ENCODE results near the gene KRTAP27-1. TPM values are rescaled to one million over a fixed set of nuclear protein-coding genes. Genes with fewer than 3 reads are reported as not detected.

KRTAP27-1 gene
- total and polyA plus RNA-seq, 8 donors, result not detected

DNA sequence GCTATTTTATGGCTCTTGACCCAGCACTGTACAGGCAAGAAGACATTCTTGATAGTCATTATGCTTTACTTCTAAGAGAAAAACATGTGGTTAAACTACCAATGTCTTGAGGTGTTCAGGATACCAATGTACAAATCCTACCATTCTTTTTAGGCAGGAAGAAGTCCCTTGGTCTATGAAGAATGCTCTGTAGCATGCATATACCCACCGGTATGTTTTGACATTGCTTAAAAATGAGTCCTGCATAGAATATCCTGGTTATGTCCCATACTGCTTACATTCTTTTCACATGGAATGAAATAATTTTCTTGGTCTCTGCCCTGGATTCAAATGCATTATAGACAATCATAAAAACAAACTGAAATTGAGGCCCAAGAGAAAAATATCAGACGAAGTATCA is 4.8 kb downstream of the KRTAP27-1 start:
- ATAC-seq (no peak), DNase-seq (no peak)
- Histone ChIP-seq H3K36me3 (no peaks in the 10 kb centered on the region), H3K4me1 (no peaks in the 10 kb centered on the region), H3K27me3 (no peaks in the 10 kb centered on the region), H3K4me3 (no peak overlapping the region), H3K27ac (no peak overlapping the region), H3K9me3 (no peaks in the 10 kb centered on the region)
- intact Hi-C loops (cut with DNase I), result no loop called here
- TF ChIP-seq, protein P1, sequence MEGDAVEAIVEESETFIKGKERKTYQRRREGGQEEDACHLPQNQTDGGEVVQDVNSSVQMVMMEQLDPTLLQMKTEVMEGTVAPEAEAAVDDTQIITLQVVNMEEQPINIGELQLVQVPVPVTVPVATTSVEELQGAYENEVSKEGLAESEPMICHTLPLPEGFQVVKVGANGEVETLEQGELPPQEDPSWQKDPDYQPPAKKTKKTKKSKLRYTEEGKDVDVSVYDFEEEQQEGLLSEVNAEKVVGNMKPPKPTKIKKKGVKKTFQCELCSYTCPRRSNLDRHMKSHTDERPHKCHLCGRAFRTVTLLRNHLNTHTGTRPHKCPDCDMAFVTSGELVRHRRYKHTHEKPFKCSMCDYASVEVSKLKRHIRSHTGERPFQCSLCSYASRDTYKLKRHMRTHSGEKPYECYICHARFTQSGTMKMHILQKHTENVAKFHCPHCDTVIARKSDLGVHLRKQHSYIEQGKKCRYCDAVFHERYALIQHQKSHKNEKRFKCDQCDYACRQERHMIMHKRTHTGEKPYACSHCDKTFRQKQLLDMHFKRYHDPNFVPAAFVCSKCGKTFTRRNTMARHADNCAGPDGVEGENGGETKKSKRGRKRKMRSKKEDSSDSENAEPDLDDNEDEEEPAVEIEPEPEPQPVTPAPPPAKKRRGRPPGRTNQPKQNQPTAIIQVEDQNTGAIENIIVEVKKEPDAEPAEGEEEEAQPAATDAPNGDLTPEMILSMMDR (IDR thresholded peaks at IDR 0.05), result no peak

DNA sequence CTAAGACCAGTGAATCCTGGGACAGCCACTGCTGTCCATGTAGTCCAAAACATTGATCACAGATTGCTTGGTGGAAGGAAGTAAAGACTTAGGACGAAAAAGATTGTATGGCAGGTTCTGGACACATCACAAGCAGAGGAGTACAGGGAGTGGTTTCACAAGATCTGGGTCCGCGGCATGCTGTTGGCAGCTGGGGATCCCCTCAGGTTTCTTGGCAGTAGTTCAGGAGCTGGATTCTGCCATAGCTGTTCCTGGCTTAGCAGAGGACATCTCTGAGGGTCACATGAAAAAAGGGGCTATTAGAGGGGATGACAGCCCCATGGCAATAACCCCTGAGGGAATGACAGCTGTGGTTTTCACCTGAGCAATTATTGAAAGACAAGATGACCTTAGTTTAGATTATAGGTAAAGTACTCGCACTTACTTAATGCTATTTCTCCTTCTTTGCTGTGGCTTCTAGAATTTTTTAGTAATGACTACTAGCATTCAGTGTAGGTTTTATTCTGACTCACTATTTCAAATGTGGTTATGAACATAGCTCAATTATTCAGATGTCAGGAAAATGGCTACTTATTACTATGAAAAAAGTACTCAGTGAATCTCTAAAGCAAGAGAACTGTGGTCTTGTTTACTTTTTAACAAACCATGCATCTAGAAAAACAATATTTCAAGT is 8.2 kb downstream of the KRTAP27-1 start:
- DNase-seq (no peak), ATAC-seq (no peak)
- H3K9me3 ChIP-seq, result peaks cover 0 to 16% of the 10 kb centered on the region in 2 donors
- no peak overlapping the region for H3K4me3 ChIP-seq
- intact Hi-C loops (cut with DNase I), result no loop called here
- H3K4me1 ChIP-seq, result no peaks in the 10 kb centered on the region
- H3K27ac ChIP-seq, result no peak overlapping the region
- H3K36me3 ChIP-seq, result no peaks in the 10 kb centered on the region
- H3K27me3 ChIP-seq, result no peaks in the 10 kb centered on the region
- TF ChIP-seq, protein P1 (IDR thresholded peaks at IDR 0.05), result no peak

DNA sequence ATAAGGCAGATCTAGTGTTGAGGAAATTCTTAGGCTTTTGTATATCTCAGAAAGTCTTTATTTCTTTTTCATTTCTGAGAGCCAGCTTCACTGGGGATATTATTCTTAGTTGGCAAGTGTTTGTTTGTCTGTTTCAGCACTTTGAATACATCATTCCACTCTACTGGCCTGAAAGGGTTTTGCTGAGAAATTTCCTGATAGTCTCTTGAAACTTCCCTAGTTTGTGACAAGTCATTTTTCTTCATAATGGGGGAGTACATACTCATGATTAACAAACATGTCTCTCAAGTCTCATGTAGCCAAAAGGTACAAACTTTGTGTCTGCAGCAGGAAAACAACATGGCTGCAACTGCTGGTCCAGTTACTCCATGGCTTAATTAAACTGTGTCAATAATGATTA is 11.1 kb downstream of the KRTAP27-1 start:
- H3K4me3 ChIP-seq, result no peak overlapping the region
- TF ChIP-seq, protein P1 (IDR thresholded peaks at IDR 0.05), result no peak
- H3K27me3 ChIP-seq, result no peaks in the 10 kb centered on the region
- no peaks in the 10 kb centered on the region for H3K4me1 ChIP-seq
- no peaks in the 10 kb centered on the region for H3K36me3 ChIP-seq
- intact Hi-C loops (cut with DNase I), result no loop called here
- peaks cover 0 to 16% of the 10 kb centered on the region in 2 donors for H3K9me3 ChIP-seq
- DNase-seq, result no peak
- ATAC-seq, result no peak
- H3K27ac ChIP-seq, result no peak overlapping the region

DNA sequence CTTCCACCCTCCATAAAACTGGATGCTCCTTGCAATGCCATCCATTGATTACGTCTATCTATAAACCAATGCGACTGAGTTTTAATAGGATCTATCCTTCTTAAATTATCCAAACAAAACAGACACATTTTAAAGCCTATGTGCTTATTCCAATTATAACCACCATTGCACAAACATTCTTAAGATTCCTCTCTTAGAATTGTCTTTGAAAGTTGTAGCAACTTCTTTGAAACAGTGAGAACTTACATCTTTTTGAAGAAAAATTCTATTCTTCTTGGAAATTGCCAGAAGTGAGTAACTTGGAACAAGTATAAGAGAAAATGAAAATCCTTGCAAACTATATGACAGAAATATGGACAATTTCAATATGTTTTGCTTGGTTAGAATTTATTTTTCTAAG is 17.3 kb downstream of the KRTAP27-1 start, which contains the start of gene KRTAP26-1:
KRTAP26-1 (minus strand) TSS at position 101 of the 400 bp plus-strand sequence. CDS start 280 bp downstream, outside the sequence.
- intact Hi-C loops (cut with DNase I), result no loop called here
- no peaks in the 10 kb centered on the region for H3K9me3 ChIP-seq
- H3K4me3 ChIP-seq, result no peak within 1 kb of the TSS
- TF ChIP-seq, protein P1 (IDR thresholded peaks at IDR 0.05), result no peak
- H3K27ac ChIP-seq, result no peak within 1 kb of the TSS
- no peaks in the 10 kb centered on the region for H3K36me3 ChIP-seq
- H3K4me1 ChIP-seq, result no peaks in the 10 kb centered on the region
- ATAC-seq (no peak), DNase-seq (no peak)
- H3K27me3 ChIP-seq, result no peaks in the 10 kb centered on the region

DNA sequence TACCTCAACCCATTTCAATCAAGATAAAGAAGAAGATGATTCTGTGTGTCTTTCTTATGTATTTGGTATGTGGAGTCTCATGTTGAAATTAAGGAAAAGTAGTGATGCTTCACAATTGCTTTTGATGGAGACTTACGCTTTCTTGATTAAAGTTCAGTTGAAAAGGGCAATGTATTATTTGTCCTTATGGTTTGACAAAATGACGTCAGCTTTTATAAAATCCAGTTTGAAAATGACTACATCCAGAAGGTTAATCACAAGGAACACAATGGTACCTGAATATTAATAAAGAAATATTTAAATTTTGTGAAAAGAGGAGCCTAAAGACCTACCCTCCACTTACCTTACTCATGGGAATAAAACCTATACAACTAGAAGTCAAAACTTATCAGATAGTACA is 21.8 kb downstream of the KRTAP27-1 start:
- Histone ChIP-seq H3K36me3 (no peaks in the 10 kb centered on the region), H3K27me3 (no peaks in the 10 kb centered on the region), H3K9me3 (no peaks in the 10 kb centered on the region), H3K4me1 (no peaks in the 10 kb centered on the region), H3K27ac (no peak overlapping the region), H3K4me3 (no peak overlapping the region)
- DNase-seq, result no peak
- TF ChIP-seq, protein P1 (IDR thresholded peaks at IDR 0.05), result no peak
- intact Hi-C loops (cut with DNase I), result no loop called here
- no peak for ATAC-seq

Data from left lung (tissue), 10 donors.